ENCODE measurements around the gene NR4A3.

DNA sequence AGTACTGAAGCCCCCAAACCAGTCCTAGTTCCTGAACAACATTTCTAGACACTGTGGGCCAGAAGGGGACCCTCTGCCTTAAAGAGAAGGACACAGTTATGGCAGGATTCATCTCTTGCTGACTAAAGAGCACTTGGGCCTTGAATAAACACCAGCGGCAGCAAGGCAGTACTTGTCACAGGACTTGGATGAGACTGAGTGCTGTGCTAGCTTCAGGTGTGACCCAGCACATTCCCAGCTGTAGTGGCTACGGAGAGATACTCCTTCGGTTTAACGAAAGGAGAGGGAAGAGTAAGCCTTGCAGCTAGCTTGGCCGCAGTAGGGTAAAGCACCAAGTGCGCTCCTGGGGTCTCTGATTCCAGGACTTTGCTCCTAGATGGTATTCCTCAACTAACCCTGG lies 73.8 kb downstream of the NR4A3 start:
- no peak for TF ChIP-seq CTCF (IDR thresholded peaks at IDR 0.05; ENCODE audit: low read length)
- no peak for TF ChIP-seq EZH2phosphoT487 (IDR thresholded peaks at IDR 0.05; ENCODE audit: low read length)
- no peak for TF ChIP-seq EZH2 (optimal IDR thresholded peaks at IDR 0.05; ENCODE audit: low read depth, low read length)
